ENCODE measurements around the gene MRTFA.

The MRTFA gene

DNA sequence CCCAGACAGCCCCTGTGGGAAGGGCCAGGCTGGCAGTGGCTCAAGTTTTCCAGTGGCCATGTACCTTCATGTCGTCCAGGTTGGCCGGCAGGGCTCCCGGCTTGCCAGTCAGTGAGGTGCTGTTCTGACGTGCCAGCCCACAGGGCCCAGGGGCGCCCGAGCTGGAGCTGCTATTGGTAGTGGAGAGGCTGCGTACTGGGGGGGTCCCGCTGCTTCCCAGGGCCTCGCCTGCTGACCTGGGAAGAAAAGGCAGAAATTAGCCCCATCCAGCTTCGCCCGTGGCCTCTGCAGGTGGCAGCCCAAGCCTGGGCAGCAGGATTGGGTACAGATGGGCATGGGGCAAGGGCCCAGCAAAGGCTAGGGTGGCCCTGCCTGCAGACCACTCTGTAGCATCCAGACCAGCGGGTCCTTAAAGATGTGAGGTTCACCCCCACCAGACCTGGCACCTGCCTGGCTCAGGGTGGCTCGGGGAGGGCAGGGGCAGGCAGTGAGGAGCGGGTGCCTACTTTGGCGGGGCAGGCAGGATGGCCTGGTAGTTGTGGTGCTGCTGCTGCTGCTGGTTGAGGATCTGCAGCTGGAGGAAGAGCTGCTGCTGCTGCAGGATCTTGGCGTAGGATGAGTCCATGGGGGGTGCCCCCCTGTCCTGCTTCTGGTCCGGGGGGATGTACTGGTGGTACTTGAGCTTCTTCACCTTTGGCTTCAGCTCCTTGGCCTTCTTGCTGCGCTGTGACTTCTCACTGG lies 216.0 kb downstream of the MRTFA start:
- DNase-seq = no peak

DNA sequence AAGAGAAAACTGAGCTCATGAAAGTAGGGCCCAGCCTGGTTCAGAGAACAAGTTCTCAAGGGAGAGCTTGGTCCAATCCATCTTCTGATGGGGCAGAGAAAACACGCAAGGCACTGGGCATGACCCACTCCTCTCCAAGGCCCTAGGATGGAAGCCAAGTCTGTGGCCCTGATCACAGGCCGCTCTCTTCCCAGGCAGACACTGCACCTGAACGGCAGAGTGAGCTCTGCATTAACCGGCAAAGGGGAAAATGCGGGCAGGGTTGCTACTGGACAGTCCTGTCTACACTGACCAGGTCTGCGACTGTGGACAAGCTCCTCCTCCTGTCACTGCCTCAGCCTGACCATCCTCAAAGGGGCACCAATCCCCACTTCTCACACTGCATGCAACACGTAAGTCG lies 216.8 kb downstream of the MRTFA start:
- DNase-seq = no peak

DNA sequence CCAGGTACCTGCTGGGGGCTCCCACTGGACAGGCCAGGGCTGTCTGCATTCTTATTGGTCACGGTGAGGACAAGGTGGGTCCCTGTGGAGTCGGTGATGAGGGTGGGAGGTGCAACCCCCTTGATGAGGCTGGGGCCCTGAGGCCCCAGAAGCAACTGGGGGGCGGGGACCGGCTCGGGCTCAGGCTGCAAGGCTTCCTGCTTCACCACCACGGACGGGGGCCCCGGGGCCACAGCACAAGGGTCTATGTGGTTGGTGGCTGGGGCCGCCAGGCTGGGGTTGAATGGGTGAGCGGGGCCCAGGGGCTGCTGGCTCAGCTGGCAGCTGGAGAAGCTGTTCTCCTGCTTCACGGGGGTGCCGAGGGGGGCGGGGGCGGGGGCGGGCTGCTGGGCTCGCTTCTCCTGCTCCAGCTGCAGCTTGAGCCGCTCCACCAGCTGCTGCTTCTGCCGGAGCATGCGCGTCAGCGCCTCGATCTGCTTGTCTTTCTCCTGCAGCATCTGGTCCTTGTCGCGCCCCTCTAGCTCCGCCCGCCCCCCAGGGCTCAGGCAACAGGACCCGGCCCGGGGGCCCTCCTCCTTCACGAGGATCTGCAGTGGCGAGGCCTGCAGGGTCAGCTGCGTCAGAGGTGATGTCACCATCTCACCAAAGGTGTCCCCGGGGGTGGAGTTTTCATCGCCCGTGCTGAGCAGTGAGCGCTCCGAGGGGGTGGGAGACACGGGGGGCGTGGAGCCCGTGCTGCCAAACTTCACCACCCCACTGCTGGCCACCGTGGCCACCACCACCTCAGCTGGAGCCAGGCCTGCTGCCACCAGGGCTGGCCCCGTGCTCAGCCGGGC lies 217.9 kb downstream of the MRTFA start:
- no peak for DNase-seq

DNA sequence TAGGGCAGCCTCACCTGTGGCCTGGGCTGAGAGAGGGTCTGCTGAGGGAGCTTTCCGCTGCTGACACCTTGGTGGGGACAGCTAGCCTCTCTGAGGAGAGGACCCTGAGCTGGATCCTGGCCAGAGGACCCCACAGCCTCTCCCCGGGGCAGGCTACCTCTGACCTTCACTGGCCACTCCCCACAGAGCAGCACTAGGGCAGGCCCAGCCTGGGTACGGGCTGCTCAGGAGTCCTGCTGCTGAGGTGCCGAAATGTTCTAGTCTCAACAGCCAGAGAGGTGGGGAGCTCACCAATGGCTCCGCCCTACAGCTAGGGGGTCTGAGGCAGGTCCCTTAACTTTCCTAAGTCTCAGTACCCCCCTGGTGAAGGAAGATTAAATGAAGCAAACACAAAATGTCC lies 218.6 kb downstream of the MRTFA start:
- no peak for DNase-seq

DNA sequence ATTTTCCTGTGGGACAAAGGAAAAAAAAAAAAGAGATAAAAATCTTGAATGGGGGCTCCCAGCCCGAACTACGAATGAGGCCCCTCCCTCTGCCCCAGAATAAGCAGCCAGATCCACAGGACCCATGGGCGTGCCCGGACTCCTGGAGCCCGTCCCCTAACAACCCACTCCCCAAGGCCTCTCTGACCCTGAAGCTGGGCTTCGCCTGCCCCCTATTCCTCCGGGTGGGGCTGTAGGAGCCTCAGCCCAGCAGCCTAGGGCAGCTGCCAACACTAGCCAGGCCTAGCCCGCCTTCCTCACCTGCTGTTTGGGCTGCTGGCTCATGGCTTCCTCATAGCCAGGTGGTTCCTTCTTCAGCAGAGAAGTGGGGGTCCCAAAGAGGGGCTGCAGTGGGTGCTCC lies 219.5 kb downstream of the MRTFA start:
- DNase-seq = no peak

DNA sequence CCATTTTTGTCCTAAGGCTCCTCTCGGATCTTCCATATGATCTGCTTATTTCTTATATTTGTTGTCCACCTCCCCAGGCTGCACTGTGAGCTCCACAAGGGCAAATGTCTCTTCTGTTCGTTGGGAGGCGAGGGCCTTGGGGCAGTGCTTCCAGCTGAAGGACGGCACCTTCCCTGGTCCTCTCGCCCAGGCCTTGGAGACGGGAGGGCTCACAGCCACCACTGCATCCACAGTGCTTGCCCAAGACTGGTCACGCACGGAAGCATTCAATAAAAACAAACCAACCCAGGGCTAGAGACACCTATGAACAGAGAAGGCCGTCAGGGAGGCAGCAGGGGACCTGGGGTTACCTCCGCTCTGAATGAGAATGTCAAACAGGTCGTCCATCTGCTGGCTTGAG lies 219.9 kb downstream of the MRTFA start:
- no peak for DNase-seq

DNA sequence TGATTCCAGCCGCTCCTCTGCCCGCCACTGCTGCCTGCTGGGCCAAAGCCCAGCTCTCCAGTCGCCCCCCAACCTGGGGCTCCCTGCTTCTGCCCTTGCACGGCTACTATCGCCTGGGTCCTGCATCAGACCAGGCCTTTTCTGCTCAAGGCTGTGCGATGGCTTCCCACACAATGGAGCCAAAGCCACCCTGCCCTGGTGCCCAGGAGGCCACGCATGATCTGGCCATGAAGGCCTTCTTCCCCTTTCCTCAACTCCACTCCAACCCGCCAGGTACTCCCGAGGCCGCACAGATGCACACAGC lies 220.3 kb downstream of the MRTFA start:
- no peak for DNase-seq

DNA sequence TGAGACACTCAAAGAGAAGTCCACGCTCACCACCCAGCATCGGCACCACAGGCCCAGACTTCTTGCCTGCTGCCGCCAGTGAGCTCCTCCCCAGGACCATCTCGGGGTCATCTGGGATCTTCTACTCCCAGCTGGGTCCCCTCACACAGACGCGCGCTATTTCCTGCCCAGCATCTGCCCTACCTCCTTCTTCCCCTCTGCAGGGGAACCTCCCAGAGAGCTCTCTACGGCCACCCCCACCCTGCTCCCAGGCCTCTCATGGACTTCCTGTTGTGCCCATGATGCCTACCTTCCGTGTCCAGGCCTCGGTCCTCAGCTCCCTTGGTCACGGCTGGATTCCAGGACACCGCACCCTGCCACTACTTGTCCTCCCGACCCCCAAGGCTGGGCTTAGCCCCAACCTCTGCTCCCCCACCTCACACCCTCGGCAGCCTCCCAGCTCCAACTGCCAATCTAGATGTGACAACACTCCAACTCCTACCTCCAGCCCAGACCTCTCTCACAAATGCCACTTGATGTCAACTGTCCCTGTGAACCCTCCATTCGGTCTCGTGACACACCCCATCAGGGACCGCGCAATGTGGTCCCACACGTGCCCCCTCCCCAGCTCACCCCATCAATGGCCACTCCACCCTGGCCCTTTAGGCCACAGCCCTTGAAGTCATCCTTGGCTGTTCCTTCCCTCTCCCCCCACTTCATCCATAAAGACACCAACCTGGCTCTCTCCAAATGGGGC lies 220.8 kb downstream of the MRTFA start:
- DNase-seq = no peak

DNA sequence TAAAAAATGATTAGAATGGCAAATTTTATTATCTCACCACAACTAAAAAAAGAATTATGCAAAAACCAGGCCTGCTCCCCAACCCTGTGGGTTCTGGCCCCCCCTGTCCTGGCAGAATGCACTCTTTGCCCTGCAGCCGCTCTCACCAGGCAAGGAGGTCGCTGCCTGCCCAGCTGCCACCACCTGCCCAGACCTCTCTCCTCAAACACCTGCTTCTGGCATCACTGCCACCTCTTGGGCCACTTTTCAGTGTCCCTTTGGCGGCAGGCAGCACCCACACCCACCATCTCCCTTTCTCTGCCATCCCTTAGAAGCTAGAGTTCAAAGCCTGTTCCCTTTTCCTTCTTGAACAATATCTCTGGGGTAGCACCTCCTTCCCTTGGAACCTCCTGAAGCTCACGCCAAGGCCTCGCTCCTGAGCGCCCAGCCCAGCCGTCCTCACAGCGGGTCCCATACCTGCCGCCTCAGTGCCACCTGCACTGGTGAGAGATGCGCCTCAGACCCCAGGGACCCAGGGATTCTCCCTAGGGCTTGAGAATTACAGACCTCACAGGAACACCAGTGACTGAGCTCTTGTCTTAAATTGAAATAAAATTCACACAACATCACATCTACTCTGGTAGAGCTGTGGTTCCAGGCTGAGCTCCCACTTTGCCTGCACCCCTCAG lies 221.5 kb downstream of the MRTFA start:
- no peak for DNase-seq

DNA sequence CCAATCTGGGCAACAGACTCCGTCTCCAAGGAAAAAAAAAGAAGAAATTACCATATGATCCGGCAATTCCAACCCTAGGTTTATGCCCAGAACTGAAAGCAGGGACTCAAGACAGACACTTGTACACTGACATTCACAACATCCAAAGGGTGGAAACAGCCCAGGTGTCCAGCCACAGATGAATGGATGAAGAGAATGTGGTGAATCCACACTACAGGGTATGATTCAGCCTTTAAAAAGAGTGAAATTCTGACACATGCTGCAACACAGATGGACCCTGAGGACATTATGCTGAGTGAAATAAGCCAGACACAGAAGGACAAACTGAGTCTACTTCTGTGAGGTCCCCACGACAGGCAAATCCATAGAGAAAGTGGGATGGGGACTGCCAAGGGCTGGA lies 222.2 kb downstream of the MRTFA start:
- DNase-seq = no peak

DNA sequence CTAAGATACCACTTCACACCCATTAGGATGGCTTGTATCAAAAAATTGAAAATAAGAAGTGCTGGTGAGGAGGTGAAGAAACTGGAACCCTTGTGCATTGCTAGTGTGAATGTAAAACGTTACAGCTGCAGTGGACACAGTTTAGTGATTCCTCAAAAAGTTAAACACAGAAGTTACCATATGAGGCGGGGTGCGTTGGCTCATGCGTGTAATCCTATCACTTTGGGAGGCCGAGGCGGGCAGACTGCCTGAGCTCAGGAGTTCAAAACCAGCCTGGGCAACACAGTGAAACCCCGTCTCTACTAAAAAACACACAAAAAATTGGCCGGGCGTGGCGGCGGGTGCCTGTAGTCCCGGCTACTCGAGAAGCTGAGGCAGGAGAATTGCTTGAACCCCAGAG lies 222.6 kb downstream of the MRTFA start:
- DNase-seq = no peak

DNA sequence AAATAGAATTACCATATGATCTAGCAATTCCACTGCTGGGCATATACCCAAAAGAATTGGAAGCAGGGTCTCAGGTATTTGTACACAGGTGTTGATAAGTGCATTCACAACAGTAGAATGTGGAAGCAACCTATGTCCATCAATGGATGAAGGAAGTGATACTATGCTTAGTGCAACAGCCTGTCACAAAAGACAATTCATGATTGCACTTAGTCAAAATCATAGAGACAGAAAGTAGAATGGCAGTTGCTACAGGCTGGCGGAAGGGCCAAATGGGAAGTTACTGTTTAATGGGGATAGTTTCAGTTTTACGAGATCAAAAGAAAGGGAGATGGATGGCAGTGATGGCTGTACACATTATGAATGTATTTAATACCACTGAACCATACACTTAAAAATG lies 224.1 kb downstream of the MRTFA start:
- DNase-seq = no peak

DNA sequence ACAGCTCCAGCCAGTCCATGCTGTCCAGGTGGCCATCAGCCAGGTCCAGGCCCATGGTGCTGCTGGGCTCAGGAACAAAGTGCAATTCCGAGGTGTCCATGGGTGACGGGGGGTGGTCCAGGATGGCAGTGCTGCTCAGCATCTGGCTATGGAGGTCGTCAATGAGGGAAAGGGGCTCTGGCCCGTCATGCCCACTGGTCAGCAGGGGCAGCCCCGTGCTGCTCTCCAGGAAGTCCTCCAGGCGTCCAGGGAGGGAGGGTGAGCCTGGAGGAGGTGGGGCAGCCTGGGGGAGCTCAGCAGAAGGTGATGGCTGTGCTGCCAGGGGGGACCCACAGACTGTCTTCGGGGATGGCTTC lies 225.0 kb downstream of the MRTFA start:
- no peak for DNase-seq

DNA sequence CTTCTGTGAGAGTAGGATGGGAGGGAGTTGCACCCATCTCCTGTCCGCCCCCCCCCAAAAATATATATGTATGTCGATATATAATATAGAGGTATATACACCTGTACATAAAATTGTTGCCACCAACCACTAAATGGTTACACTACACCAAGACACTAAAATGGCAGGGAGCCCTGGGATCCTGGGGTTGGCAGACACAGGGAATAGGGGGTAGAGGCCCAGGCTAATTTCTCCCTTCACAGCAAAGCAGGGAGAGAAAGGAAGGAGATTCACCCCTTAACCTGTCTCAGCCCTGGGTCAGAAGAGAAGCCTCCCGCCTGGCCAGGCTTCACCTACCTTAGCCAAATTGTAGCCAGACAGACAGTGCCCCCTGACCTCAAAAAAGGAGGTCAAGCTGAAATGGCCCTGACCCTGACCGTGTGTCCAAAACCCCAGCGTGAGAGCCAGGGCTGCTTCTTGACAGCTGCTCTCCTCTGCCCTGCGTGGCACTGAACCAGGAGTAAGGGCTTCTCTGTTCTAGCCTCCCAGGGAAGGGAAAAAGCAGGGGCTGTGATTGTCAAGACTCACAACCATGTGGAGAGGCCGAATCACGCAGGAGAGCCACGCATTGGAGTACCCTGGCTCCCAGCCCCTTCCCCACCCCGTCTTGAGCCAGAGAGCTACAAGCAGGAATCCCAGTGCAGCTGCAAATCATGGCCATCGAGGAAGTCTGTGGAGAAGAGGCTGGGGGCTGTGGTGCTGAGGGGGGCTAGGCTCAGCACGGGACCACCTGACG lies 225.6 kb downstream of the MRTFA start:
- DNase-seq = no peak

DNA sequence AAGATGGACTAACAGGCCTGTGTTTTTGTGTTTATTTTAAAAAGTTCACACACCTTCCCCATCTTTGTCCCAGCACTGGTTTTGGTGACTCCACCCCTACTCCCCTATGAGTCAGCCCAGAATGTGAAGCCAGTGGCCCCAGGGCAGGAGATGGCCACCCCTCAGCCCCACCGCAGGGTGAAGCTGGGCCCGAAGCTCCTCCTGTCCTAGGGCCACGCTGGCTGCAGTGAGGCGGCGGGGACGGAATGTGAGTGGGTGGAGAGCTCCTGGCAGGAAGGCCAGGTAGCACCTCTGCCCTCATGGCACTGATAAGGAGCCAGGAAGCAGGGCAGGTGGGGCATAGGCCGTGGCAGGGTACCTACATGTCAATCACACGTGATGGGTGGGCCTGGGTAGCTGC lies 226.2 kb downstream of the MRTFA start:
- DNase-seq = no peak

DNA sequence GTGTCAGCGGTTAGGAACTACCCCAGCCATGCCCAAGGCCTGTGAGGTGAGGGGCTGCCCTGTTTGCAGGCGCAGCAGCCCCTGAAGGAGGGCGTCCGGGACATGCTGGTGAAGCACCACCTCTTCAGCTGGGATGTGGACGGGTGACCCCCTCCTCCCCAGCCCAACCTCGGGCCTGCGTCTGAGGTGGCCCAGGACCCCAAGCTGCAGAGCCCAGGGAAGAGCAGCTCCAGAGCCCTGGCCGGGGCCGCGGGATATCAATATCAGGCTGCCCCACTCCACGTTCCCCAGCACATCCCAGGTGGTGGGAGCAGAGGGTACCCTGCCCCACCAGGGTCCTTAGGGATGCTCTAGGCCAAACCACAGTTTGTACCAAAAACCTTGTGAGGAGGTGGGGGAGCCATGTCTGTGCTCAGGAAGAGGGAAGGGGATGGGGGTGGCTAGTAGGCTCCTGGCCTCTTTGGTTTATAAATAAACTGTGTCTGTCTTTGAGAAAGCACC lies 226.9 kb downstream of the MRTFA start:
- DNase-seq = no peak

DNA sequence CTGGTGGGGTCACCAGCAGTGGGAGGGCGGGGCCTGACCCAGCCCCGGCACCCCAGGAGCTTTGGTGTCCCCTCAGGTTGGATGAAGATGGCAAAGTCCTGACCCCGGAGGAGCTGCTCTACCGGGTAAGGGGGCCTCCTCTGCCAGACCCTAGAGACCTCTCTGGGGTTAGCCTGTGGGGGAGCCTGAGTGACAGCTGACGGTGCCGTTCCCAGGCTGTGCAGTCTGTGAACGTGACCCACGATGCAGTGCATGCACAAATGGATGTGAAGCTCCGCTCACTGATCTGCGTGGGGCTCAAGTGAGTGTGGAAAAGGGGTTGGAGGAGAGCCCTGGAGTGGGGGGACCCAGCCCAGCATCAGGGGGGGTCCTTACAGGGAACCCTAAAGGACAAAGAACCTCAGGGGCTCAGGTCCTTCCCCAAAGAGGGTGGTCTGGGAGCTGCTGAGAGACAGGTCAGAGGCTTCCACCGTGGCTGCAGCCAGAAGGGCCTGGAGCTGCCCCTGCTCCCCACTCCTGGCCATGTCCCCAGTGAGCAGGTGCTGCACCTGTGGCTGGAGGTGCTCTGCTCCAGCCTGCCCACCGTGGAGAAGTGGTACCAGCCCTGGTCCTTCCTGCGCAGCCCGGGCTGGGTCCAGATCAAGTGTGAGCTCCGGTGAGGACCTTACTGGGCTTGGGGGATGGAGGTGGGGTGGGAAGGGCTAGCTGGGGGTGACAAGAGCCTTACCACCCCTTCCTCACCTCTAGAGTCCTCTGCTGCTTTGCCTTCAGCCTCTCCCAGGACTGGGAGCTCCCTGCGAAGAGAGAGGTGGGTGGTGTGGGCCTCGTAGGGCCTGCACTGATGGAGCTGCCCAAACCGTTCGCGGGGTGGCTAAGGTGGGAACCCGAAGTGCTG lies 227.6 kb downstream of the MRTFA start:
- DNase-seq = no peak

DNA sequence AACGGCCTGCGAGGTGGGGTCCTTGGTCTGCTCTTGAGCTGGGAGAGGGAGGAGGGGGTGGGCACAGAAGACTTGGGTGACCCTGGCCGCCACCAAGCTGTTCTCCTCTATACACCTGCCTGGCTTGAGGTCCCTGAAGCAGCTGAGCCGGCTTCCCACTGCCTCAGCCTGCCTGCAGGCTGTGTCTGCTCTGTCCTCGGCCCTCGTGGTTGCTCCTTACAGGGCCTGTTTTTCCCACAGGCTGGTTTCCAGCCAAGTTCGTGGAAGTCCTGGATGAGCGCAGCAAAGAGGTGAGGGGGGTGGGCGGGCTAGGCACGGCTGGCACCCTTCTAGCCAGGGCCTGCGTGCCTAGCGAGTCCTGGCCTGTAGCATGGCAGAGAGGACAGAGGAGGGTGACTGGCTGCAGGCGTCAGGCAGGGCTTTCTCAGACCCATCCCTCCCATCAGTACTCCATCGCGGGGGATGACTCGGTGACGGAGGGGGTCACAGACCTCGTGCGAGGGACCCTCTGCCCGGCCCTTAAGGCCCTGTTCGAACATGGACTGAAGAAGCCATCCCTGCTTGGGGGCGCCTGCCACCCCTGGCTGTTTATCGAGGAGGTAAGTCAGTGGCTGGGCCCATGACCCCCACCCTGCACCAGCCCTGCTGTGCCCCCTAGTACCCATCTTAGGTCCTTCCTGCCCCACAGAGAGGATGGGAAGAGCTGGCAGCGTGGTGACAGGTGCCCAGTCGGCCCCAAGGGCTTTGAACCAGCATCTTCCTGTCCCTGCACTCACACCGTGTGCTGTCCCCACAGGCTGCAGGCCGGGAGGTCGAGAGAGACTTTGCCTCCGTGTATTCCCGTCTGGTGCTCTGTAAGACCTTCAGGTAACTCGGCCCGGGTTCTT lies 228.4 kb downstream of the MRTFA start:
- no peak for DNase-seq

DNA sequence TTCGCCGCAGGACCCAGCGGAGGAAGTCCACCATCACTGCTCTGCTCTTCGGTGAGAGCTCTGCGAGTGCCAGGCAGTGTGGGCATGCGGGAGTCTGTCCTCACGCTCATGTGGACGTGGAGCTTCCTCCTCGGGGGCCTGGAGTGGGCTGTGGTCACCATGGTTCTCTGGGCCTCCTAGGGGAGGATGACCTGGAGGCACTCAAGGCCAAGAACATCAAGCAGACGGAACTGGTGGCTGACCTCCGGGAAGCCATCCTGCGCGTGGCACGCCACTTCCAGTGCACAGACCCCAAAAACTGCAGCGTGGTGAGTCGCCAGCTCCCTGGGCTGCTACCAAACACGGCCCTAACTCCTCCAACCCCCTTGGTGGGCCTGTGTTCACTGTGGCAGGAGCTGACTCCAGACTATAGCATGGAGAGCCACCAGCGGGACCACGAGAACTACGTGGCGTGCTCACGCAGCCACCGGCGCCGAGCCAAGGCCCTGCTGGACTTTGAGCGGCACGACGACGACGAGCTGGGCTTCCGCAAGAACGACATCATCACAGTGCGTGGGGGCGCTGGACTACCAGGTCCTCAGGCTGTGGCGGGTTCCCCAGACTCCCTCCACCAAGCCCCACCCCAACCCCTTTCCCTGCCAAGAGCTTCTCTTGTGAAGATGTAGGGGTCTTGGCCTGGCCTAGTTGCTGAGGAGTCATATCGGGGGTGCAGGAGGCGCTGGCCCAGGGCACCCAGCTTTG lies 229.3 kb downstream of the MRTFA start:
- DNase-seq = no peak
